Left renal cortex interstitium (tissue), 4 donors: ENCODE measurements around the gene TJP2. TPM values are rescaled to one million over a fixed set of nuclear protein-coding genes. Genes with fewer than 3 reads are reported as not detected.
A peak's percentile ranks its signal among the peaks of the same experiment; 100 is the strongest.

ENCODE experiments used
- DNase-seq, 4 donors: peaks; one replicate each; pipeline ENCODE4 v3.0.0-alpha.2; 2013; ENCODE audit warnings: low read depth in 4 of 4, low spot score in 2 of 4, missing footprints in 1 of 4
- polyA plus RNA-seq, 4 donors: library from polyadenylated mRNA; unstranded; fragments of 120-200 nt; gene quantifications; one replicate each; pipeline ENCODE4 v1.2.1, GENCODE V29; 2013; ENCODE audit not compliant: insufficient read length in 4 of 4

The TJP2 gene
- polyA plus RNA-seq = 100 to 1,000 TPM in 2 of 4 donors, 10 to 100 TPM in 2; 82.8 to 108 (median 99.3) TPM

- DNase-seq = no peak
Measured at GRCh38 chr9:69173891-69174615, at the start of gene TJP2. TSS of gene TJP2 (plus strand) at chr9:69174277. CDS start at chr9:69174373, 96 bp downstream.

GRCh38 chr9:69130456-69131441 lies 43.3 kb upstream of the TJP2 start:
- DNase-seq = no peak

- DNase-seq = peak in 1 of 4 donors; percentile 28
Measured at GRCh38 chr9:69131682-69132081, 42.4 kb upstream of the TJP2 start.

GRCh38 chr9:69132361-69132760 lies 41.7 kb upstream of the TJP2 start:
- no peak for DNase-seq

- DNase-seq = no peak
Measured at GRCh38 chr9:69134412-69134811, 39.7 kb upstream of the TJP2 start.

GRCh38 chr9:69136185-69136584 lies 37.9 kb upstream of the TJP2 start:
- DNase-seq = no peak

- DNase-seq = peak in 1 of 4 donors; percentile 16
Measured at GRCh38 chr9:69136779-69137178, 37.3 kb upstream of the TJP2 start.

- no peak for DNase-seq
Measured at GRCh38 chr9:69137311-69137710, 36.8 kb upstream of the TJP2 start.

GRCh38 chr9:69139596-69139995 lies 34.5 kb upstream of the TJP2 start:
- DNase-seq = no peak

- DNase-seq = no peak
Measured at GRCh38 chr9:69140123-69140735, 33.8 kb upstream of the TJP2 start.

- DNase-seq = no peak
Measured at GRCh38 chr9:69141851-69142250, 32.2 kb upstream of the TJP2 start.

GRCh38 chr9:69143291-69143690 lies 30.8 kb upstream of the TJP2 start:
- no peak for DNase-seq

- DNase-seq = peak in 1 of 4 donors; percentile 18
Measured at GRCh38 chr9:69145144-69145715, 28.8 kb upstream of the TJP2 start.

- DNase-seq = no peak
Measured at GRCh38 chr9:69147041-69147834, 26.8 kb upstream of the TJP2 start.

- no peak for DNase-seq
Measured at GRCh38 chr9:69149321-69149807, 24.7 kb upstream of the TJP2 start.

GRCh38 chr9:69151506-69151905 lies 22.6 kb upstream of the TJP2 start:
- DNase-seq = no peak

GRCh38 chr9:69153707-69154521 lies 20.2 kb upstream of the TJP2 start:
- no peak for DNase-seq

- no peak for DNase-seq
Measured at GRCh38 chr9:69155341-69156030, 18.6 kb upstream of the TJP2 start.
